Brain microvascular endothelial cell (primary cell): Measurements from ENCODE around the gene MSGN1.

Experiments
- DNase-seq: peaks from one replicate; pipeline ENCODE4 v3.0.0-alpha.2; 2020
- H3K27ac ChIP-seq: fragments of 250-450 bp; sonication (Bioruptor Pico); 2 replicates; pipeline ENCODE4 v1.5.1; 2020; ENCODE audit warnings: mild to moderate bottlenecking, moderate library complexity
- H3K27me3 ChIP-seq: fragments of 250-450 bp; sonication (Bioruptor Pico); replicated peaks from 2 replicates; pipeline ENCODE4 v1.5.1; 2020; ENCODE audit warnings: mild to moderate bottlenecking
- H3K36me3 ChIP-seq: fragments of 250-450 bp; sonication (Bioruptor Pico); replicated peaks from 2 replicates; pipeline ENCODE4 v1.5.1; 2020; ENCODE audit warnings: mild to moderate bottlenecking
- H3K4me3 ChIP-seq: 2 replicates; pipeline ENCODE4 v1.5.1; 2011; ENCODE audit warnings: low read depth, mild to moderate bottlenecking, control low read depth, low read length, moderate library complexity
- CTCF ChIP-seq: IDR thresholded peaks from 2 replicates; pipeline ENCODE4 v1.5.1; 2011; ENCODE audit warnings: low read depth, mild to moderate bottlenecking, moderate library complexity, low read length, control low read depth, inconsistent platforms; ENCODE audit errors: missing control alignments
- in situ Hi-C: cut with HindIII; loops from 2 replicates; pipeline ENCODE4 v1.10.0; 2017; ENCODE audit warnings: low sequenced_read_pairs, low pct_ligation_motif_present

MSGN1 gene

GRCh38 chr2:17857021-17857420 lies 40.8 kb downstream of the MSGN1 start:
- H3K36me3 ChIP-seq: no peaks in the 10 kb centered on the region
- no peak overlapping the region for H3K4me3 ChIP-seq
- TF ChIP-seq CTCF: no peak
- in situ Hi-C loops: no loop called here
- peak; percentile 53 for DNase-seq
- no peak overlapping the region for H3K27ac ChIP-seq
- no peaks in the 10 kb centered on the region for H3K27me3 ChIP-seq

GRCh38 chr2:17858064-17858463 lies 41.8 kb downstream of the MSGN1 start:
- Histone ChIP-seq H3K27me3 (no peaks in the 10 kb centered on the region), H3K27ac (no peak overlapping the region), H3K36me3 (no peaks in the 10 kb centered on the region), H3K4me3 (no peak overlapping the region)
- in situ Hi-C loops: no loop called here
- DNase-seq: no peak
- TF ChIP-seq CTCF: no peak

- TF ChIP-seq CTCF: no peak
- in situ Hi-C loops: no loop called here
- Histone ChIP-seq H3K27ac (no peak overlapping the region), H3K27me3 (no peaks in the 10 kb centered on the region), H3K4me3 (no peak overlapping the region), H3K36me3 (no peaks in the 10 kb centered on the region)
- DNase-seq: no peak
These were observed 47.3 kb downstream of the MSGN1 start for GRCh38 chr2:17863539-17863938.

- in situ Hi-C loops: no loop called here
- no peaks in the 10 kb centered on the region for H3K36me3 ChIP-seq
- H3K27me3 ChIP-seq: no peaks in the 10 kb centered on the region
- TF ChIP-seq CTCF: no peak
- DNase-seq: no peak
- no peak overlapping the region for H3K4me3 ChIP-seq
- no peak overlapping the region for H3K27ac ChIP-seq
These were observed 48.4 kb downstream of the MSGN1 start for GRCh38 chr2:17864676-17865075.

GRCh38 chr2:17867133-17867532 lies 50.9 kb downstream of the MSGN1 start:
- Histone ChIP-seq H3K27ac (no peak overlapping the region), H3K4me3 (no peak overlapping the region), H3K36me3 (no peaks in the 10 kb centered on the region), H3K27me3 (no peaks in the 10 kb centered on the region)
- no peak for DNase-seq
- no peak for TF ChIP-seq CTCF
- in situ Hi-C loops: no loop called here
